Keratinocyte (primary cell): ENCODE results near the gene DRICH1. TPM values are rescaled to one million over a fixed set of nuclear protein-coding genes. Genes with fewer than 3 reads are reported as not detected.

ENCODE experiments used
- DNase-seq: peaks from one replicate; pipeline ENCODE4 v3.0.0-alpha.2; 2011; ENCODE audit warnings: low read depth, missing footprints, low spot score
- FAIRE-seq: peaks from 2 replicates; lab custom pipeline; 2011; peaks lifted over from hg19 to GRCh38; lab: Jason Lieb, UNC
- H2AFZ ChIP-seq: 2 replicates; pipeline ENCODE4 v1.6.0; 2012; ENCODE audit warnings: low read length, control low read depth, inconsistent platforms; ENCODE audit not compliant: control insufficient read depth
- H3K27ac ChIP-seq: 2 replicates; pipeline ENCODE4 v1.5.1; 2011; ENCODE audit warnings: low read length; ENCODE audit not compliant: control insufficient read depth, insufficient read depth
- H3K27me3 ChIP-seq: 3 replicates; pipeline ENCODE4 v1.6.0; 2011; ENCODE audit warnings: low read length; ENCODE audit not compliant: control insufficient read depth, insufficient read depth; ENCODE audit errors: extremely low read depth
- H3K36me3 ChIP-seq, 2 experiments: 2 replicates in 1 of 2; 3 replicates in 1 of 2; pipeline ENCODE4 v1.5.1; 2011; ENCODE audit warnings: low read length in 2 of 2, mild to moderate bottlenecking in 1 of 2; ENCODE audit not compliant: control insufficient read depth in 2 of 2, insufficient read depth in 2 of 2; ENCODE audit errors: extremely low read depth in 1 of 2
- H3K4me1 ChIP-seq: 3 replicates; pipeline ENCODE4 v1.5.1; 2011; ENCODE audit warnings: low read length; ENCODE audit not compliant: control insufficient read depth, insufficient read depth; ENCODE audit errors: extremely low read depth
- H3K4me2 ChIP-seq: 3 replicates; pipeline ENCODE4 v1.6.0; 2011; ENCODE audit warnings: low read depth, low read length; ENCODE audit not compliant: control insufficient read depth, insufficient read depth; ENCODE audit errors: extremely low read depth
- H3K4me3 ChIP-seq, 3 experiments: fragments of 200-600 bp in 1 of 3; sonication (generic) in 1 of 3; 2 replicates in 2 of 3; 3 replicates in 1 of 3; pipeline ENCODE4 v1.5.1; 2011 to 2016; ENCODE audit warnings: low read length in 3 of 3, mild to moderate bottlenecking in 3 of 3, control low read depth in 2 of 3, inconsistent platforms in 1 of 3, low read depth in 1 of 3, mixed read lengths in 1 of 3, mixed run types in 1 of 3, moderate library complexity in 1 of 3; ENCODE audit not compliant: control insufficient read depth in 2 of 3, insufficient read depth in 2 of 3; ENCODE audit errors: extremely low read depth in 1 of 3
- H3K79me2 ChIP-seq: 2 replicates; pipeline ENCODE4 v1.6.0; 2012; ENCODE audit warnings: low read length; ENCODE audit not compliant: control insufficient read depth, insufficient read depth
- H3K9ac ChIP-seq: 3 replicates; pipeline ENCODE4 v1.6.0; 2011; ENCODE audit warnings: low read length; ENCODE audit not compliant: control insufficient read depth, insufficient read depth; ENCODE audit errors: extremely low read depth
- H3K9me1 ChIP-seq: 3 replicates; pipeline ENCODE4 v1.6.0; 2011; ENCODE audit warnings: low read length; ENCODE audit not compliant: control insufficient read depth, insufficient read depth; ENCODE audit errors: extremely low read depth
- H3K9me3 ChIP-seq: 2 replicates; pipeline ENCODE4 v1.5.1; 2012; ENCODE audit warnings: low read depth, low read length; ENCODE audit not compliant: control insufficient read depth
- H4K20me1 ChIP-seq: 3 replicates; pipeline ENCODE4 v1.6.0; 2011; ENCODE audit warnings: low read length; ENCODE audit not compliant: control insufficient read depth, insufficient read depth; ENCODE audit errors: extremely low read depth
- EZH2 ChIP-seq: IDR thresholded peaks from one replicate; pipeline ENCODE4 v1.6.1; 2012; ENCODE audit warnings: inconsistent platforms, mild to moderate bottlenecking, low read length, moderate library complexity
- dilution Hi-C: fragments of 300-500 bp; cut with MboI; formaldehyde crosslinking; loops from one replicate; pipeline ENCODE4 v1.7.0; 2020; ENCODE audit warnings: low sequenced_read_pairs; ENCODE audit not compliant: extremely low pct_ligation_motif_present
- polyA plus RNA-seq, 5 experiments: library from polyadenylated mRNA; depleted of rRNA in 3 of 5; stranded (reverse) in 3 of 5; stranded (forward) in 1 of 5; unstranded in 1 of 5; fragments of >200 nt; gene quantifications; 1 replicate in 1 of 5; 2 replicates in 3 of 5; 3 replicates in 1 of 5; pipeline versions ENCODE4 v1.2.1 to v1.2.3, GENCODE V29; 2011 to 2012; ENCODE audit warnings: missing spikeins in 2 of 5, low read depth in 1 of 5, low replicate concordance in 1 of 5
- TF ChIP-seq, protein P1 (sequence below), 3 experiments: IDR thresholded peaks in 1 of 3; conservative IDR thresholded peaks in 1 of 3; optimal IDR thresholded peaks in 1 of 3; 2 replicates in 2 of 3; 3 replicates in 1 of 3; pipeline versions ENCODE3 to v1.5.1; 2011; ENCODE audit warnings: low read length in 3 of 3, mild to moderate bottlenecking in 3 of 3, moderate library complexity in 2 of 3, control low read depth in 1 of 3, inconsistent platforms in 1 of 3; ENCODE audit not compliant: insufficient read depth in 2 of 3; ENCODE audit errors: extremely low read depth in 1 of 3

The DRICH1 gene
- polyA plus RNA-seq, 1 donor (not counting 4 experiments of a cell fraction or from before 2014, with no cell fraction given), result 0.12 TPM

DNA sequence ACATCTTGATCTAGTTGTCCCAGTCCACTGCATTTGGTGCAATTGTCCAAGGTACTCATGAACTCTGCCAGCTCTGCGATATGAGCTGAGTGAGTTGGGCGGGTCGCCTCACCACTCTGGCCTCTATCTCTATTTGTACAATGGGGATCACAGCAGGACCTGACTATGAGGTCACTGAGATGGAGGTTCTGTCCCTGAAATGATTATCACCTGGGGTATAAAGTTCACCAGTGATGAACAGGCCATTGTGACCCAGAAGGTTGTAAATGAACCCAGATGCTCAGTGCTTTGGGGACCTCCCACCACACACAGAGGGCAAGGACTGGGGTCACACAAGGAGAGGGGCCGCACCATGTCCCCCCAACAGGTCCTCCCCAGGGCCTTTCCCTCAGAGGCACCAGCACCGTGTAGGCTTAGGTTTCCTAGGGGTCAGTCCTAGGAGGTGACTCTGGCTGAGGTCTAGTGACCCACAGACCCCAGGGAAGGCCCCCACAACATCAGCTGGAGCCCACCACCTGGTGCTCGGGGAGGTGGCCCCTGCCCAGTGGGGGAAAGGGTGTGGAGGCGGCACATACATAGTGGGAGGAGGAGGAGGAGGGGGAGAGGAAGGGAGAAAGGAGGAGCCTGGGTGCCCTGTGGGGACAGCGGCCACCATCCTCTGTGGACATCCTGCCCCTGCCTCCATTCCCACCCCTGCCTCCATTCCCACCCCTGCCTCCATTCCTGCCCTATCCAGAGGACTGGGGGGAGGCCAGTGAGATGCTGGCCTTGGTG, 27.0 kb downstream of the DRICH1 start:
- no peak overlapping the region for H3K9ac ChIP-seq

DNA sequence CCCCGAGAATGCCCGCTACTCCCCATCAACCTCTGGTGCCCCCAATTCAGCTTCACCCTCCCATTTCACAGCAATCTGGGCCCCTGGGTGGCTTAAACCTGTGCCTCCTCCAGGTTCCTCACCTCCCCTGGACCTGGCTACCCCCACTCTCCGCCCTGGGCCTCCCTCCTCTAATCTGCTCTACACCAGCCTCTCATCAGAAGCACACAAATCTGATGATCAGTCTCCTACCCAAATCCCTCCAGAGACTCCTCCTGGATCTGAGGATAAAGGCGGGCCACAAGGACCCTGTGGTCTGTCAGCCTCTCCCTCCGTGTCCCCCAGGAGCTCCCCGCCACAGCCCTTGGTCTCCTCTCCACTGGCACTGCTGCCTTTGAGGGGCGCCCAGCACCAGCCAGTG, 28.9 kb downstream of the DRICH1 start:
- Histone ChIP-seq H3K27ac (no peak overlapping the region), H3K9me3 (no peaks in the 10 kb centered on the region), H2AFZ (no peak overlapping the region), H3K36me3 (no peaks in the 10 kb centered on the region), H3K4me2 (no peak overlapping the region), H3K9me1 (no peaks in the 10 kb centered on the region), H3K27me3 (no peaks in the 10 kb centered on the region), H3K9ac (no peak overlapping the region), H3K79me2 (no peaks in the 10 kb centered on the region), H4K20me1 (no peaks in the 10 kb centered on the region), H3K4me3 (no peak overlapping the region), H3K4me1 (no peaks in the 10 kb centered on the region)
- FAIRE-seq (no peak), DNase-seq (no peak)
- TF ChIP-seq, protein P1, sequence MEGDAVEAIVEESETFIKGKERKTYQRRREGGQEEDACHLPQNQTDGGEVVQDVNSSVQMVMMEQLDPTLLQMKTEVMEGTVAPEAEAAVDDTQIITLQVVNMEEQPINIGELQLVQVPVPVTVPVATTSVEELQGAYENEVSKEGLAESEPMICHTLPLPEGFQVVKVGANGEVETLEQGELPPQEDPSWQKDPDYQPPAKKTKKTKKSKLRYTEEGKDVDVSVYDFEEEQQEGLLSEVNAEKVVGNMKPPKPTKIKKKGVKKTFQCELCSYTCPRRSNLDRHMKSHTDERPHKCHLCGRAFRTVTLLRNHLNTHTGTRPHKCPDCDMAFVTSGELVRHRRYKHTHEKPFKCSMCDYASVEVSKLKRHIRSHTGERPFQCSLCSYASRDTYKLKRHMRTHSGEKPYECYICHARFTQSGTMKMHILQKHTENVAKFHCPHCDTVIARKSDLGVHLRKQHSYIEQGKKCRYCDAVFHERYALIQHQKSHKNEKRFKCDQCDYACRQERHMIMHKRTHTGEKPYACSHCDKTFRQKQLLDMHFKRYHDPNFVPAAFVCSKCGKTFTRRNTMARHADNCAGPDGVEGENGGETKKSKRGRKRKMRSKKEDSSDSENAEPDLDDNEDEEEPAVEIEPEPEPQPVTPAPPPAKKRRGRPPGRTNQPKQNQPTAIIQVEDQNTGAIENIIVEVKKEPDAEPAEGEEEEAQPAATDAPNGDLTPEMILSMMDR (optimal IDR thresholded peaks at IDR 0.05 in 1 of 3, IDR thresholded peaks at IDR 0.05 in 1 of 3, conservative IDR thresholded peaks at IDR 0.05 in 1 of 3; ENCODE audit: extremely low read depth in 1 of 3, insufficient read depth in 2 of 3, low read length in 3 of 3), result no peak
- TF ChIP-seq EZH2, result no peak
- dilution Hi-C loops, result no loop called here

More for the DNA sequence above, 27.0 kb downstream of the DRICH1 start:
- H3K79me2 ChIP-seq, result no peaks in the 10 kb centered on the region
- H3K4me3 ChIP-seq, result no peak overlapping the region
- H3K27me3 ChIP-seq, result no peaks in the 10 kb centered on the region
- dilution Hi-C loops, result no loop called here
- H3K4me2 ChIP-seq, result no peak overlapping the region
- DNase-seq (no peak), FAIRE-seq (no peak)
- no peaks in the 10 kb centered on the region for H3K36me3 ChIP-seq
- no peaks in the 10 kb centered on the region for H3K9me1 ChIP-seq
- no peak overlapping the region for H3K27ac ChIP-seq
- TF ChIP-seq, protein P1 (optimal IDR thresholded peaks at IDR 0.05 in 1 of 3, IDR thresholded peaks at IDR 0.05 in 1 of 3, conservative IDR thresholded peaks at IDR 0.05 in 1 of 3; ENCODE audit: extremely low read depth in 1 of 3, insufficient read depth in 2 of 3, low read length in 3 of 3), result no peak
- no peak for TF ChIP-seq EZH2
- H3K4me1 ChIP-seq, result no peaks in the 10 kb centered on the region
- H4K20me1 ChIP-seq, result peaks cover 4% of the 10 kb centered on the region
- H2AFZ ChIP-seq, result no peak overlapping the region
- no peaks in the 10 kb centered on the region for H3K9me3 ChIP-seq
